ENCODE data around the gene HDAC4. TPM values are rescaled to one million over a fixed set of nuclear protein-coding genes. Genes with fewer than 3 reads are reported as not detected.

The HDAC4 gene
- total and polyA plus RNA-seq, 2 of the 4 experiments (the other 2 are of a cell fraction) = 4.1 to 7.2 TPM

GRCh38 chr2:239132786-239133185, 268.0 kb downstream of the HDAC4 start:
- no peak overlapping the region for H3K9ac ChIP-seq (ENCODE audit: low read depth, low read length)
- no peak overlapping the region for H3K4ac ChIP-seq (ENCODE audit: low read depth, low read length)
- H3K79me1 ChIP-seq (ENCODE audit: low read depth in 1 of 2, low read length in 2 of 2) = no peaks in the 10 kb centered on the region
- H3K4me3 ChIP-seq (ENCODE audit: insufficient read depth, low read depth, low read length) = no peak overlapping the region
- H4K91ac ChIP-seq (ENCODE audit: insufficient read depth, low read depth, low read length) = no peak overlapping the region
- H3K36me3 ChIP-seq (ENCODE audit: control insufficient read depth, insufficient read depth, low read length) = peaks cover 71% of the 10 kb centered on the region
- no peak overlapping the region for H3K4me2 ChIP-seq (ENCODE audit: low read depth, low read length)
- TF ChIP-seq CHD1 (IDR thresholded peaks at IDR 0.05; ENCODE audit: low read depth, low read length) = no peak
- no peak for TF ChIP-seq RFX5 (IDR thresholded peaks at IDR 0.05; ENCODE audit: low read depth, low read length)
- TF ChIP-seq SMC3 (IDR thresholded peaks at IDR 0.05; ENCODE audit: low read depth, low read length) = no peak
- TF ChIP-seq, protein P1, sequence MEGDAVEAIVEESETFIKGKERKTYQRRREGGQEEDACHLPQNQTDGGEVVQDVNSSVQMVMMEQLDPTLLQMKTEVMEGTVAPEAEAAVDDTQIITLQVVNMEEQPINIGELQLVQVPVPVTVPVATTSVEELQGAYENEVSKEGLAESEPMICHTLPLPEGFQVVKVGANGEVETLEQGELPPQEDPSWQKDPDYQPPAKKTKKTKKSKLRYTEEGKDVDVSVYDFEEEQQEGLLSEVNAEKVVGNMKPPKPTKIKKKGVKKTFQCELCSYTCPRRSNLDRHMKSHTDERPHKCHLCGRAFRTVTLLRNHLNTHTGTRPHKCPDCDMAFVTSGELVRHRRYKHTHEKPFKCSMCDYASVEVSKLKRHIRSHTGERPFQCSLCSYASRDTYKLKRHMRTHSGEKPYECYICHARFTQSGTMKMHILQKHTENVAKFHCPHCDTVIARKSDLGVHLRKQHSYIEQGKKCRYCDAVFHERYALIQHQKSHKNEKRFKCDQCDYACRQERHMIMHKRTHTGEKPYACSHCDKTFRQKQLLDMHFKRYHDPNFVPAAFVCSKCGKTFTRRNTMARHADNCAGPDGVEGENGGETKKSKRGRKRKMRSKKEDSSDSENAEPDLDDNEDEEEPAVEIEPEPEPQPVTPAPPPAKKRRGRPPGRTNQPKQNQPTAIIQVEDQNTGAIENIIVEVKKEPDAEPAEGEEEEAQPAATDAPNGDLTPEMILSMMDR (conservative IDR thresholded peaks at IDR 0.05; ENCODE audit: low read depth, low read length) = no peak
- no peak for TF ChIP-seq POLR2A (IDR thresholded peaks at IDR 0.05; ENCODE audit: low read depth, low read length)
- no peak for TF ChIP-seq BHLHE40 (IDR thresholded peaks at IDR 0.05; ENCODE audit: low read depth, low read length)
- TF ChIP-seq NFE2L2 (IDR thresholded peaks at IDR 0.05; ENCODE audit: low read depth, low read length) = no peak
- TF ChIP-seq, protein P2, sequence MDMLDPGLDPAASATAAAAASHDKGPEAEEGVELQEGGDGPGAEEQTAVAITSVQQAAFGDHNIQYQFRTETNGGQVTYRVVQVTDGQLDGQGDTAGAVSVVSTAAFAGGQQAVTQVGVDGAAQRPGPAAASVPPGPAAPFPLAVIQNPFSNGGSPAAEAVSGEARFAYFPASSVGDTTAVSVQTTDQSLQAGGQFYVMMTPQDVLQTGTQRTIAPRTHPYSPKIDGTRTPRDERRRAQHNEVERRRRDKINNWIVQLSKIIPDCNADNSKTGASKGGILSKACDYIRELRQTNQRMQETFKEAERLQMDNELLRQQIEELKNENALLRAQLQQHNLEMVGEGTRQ (IDR thresholded peaks at IDR 0.05; ENCODE audit: low read depth, low read length) = no peak
- no peak overlapping the region for H3K18ac ChIP-seq (ENCODE audit: low read depth, low read length)
- dilution Hi-C loops (cut with HindIII; ENCODE audit: low sequenced_read_pairs, unreplicated experiment) (no loop called here), in situ Hi-C loops (cut with MboI; ENCODE audit: low sequenced_read_pairs) (loop anchor here (25.0 kb wide), 1 partner anchor 855 kb away; no protein-coding TSS in a partner anchor), intact Hi-C loops (cut with micrococcal nuclease) (no loop called here)
- H3K23ac ChIP-seq (ENCODE audit: low read depth, low read length) = no peak overlapping the region
- no peak for DNase-seq
- no peak overlapping the region for H3K27ac ChIP-seq (ENCODE audit: insufficient read depth, low read length)
- 100% methylated on average over 7 of the region's 12 CpGs; no CpG with 5 or more reads in 1 of the 2 experiments for WGBS, 2 experiments (ENCODE audit: extremely low coverage in 2 of 2, insufficient read length in 1 of 2)
- no peak overlapping the region for H2AK5ac ChIP-seq (ENCODE audit: low read depth, low read length)
- H3K4me1 ChIP-seq (ENCODE audit: control insufficient read depth, insufficient read depth, low read length) = no peaks in the 10 kb centered on the region
- no peak overlapping the region for H4K5ac ChIP-seq (ENCODE audit: low read depth, low read length)
- POLR2A ChIA-PET (ENCODE audit: unreplicated experiment) = no interaction called here
- no peaks in the 10 kb centered on the region for H3K27me3 ChIP-seq (ENCODE audit: control insufficient read depth, insufficient read depth, low read length)
- no peak overlapping the region for H3K56ac ChIP-seq (ENCODE audit: extremely low read depth, insufficient read depth, low read length)
- ATAC-seq (ENCODE audit: low read depth) = no peak
- no peak overlapping the region for H4K8ac ChIP-seq (ENCODE audit: low read depth in 2 of 2, low read length in 2 of 2)
- CTCF ChIA-PET = no interaction called here
- H3K9me3 ChIP-seq (ENCODE audit: control insufficient read depth, insufficient read depth, low read length) = no peaks in the 10 kb centered on the region
- no peak overlapping the region for H2AK9ac ChIP-seq (replicated peaks; ENCODE audit: low read depth, low read length, poor library complexity)
- no peak overlapping the region for H2AFZ ChIP-seq (replicated peaks; ENCODE audit: low read length, poor library complexity)
- H2BK20ac ChIP-seq (ENCODE audit: low read depth, low read length) = no peak overlapping the region
- no peak overlapping the region for H3K14ac ChIP-seq (replicated peaks; ENCODE audit: low read depth, low read length)
- H2BK5ac ChIP-seq (ENCODE audit: low read depth, low read length, poor library complexity, severe bottlenecking) = no peak overlapping the region
- no TSS peak for BruUV-seq (replicated peaks)
- no peaks in the 10 kb centered on the region; the same call in 1 of the 2 replicates for H4K20me1 ChIP-seq (ENCODE audit: insufficient read depth, low read length)
- H2BK15ac ChIP-seq (ENCODE audit: low read depth, low read length) = no peak overlapping the region
- H3K9me1 ChIP-seq (ENCODE audit: insufficient read depth, low read length) = no peaks in the 10 kb centered on the region
- no peak overlapping the region for H2BK120ac ChIP-seq (ENCODE audit: low read depth, low read length)

All from IMR-90 (cell line).